ENCODE data around the gene EFHD2. TPM values are rescaled to one million over a fixed set of nuclear protein-coding genes. Genes with fewer than 3 reads are reported as not detected.

EFHD2 gene
- total RNA-seq, 4 donors from 2014 or later = 88.0 to 188 (median 174) TPM

DNA sequence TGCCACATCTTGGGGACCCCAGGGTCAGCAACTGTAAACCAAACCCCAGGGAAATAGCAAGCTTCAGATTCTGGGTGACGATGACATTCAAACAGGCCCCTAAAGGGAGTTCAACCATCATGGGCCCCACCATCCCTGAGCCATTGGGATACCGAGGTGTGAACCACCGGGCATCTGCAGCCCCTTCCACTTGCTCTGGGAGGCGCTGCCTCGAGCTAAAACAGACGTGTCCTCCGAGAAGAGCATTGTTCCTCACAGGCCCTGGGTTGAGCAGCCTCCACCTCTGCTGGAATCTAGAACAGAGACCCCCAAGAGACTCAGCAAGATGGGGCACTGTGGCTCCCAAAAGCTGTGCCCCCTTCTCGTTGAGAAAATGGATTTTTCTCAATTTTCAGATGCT, 19.0 kb upstream of the EFHD2 start:
- in situ Hi-C loops (cut with MboI; ENCODE audit: low pct_ligation_motif_present in 1 of 4, low pct_unique_long_range_greater_than_20kb in 1 of 4, low sequenced_read_pairs in 3 of 4) = no loop called here
- Histone ChIP-seq H3K27me3 (no peaks in the 10 kb centered on the region), H3K4me1 (peaks cover 0 to 18% (median 3%) of the 10 kb centered on the region in 4 donors), H3K36me3 (no peaks in the 10 kb centered on the region), H3K27ac (no peak overlapping the region), H3K9me3 (no peaks in the 10 kb centered on the region), H3K4me3 (no peak overlapping the region)
- TF ChIP-seq CTCF (IDR thresholded peaks at IDR 0.05) (no peak), EP300 (IDR thresholded peaks at IDR 0.05; ENCODE audit: low read depth) (no peak), POLR2AphosphoS5 (IDR thresholded peaks at IDR 0.05) (no peak), POLR2A (IDR thresholded peaks at IDR 0.05) (no peak)
- no peak for DNase-seq
- WGBS, 2 donors (ENCODE audit: low coverage in 1 of 2) = 83% methylated on average over 8 of the region's 8 CpGs; no CpG with 5 or more reads in 1 of the 2 donors
- intact Hi-C loops (cut with DNase I; ENCODE audit: low total_unique reads) = no loop called here

DNA sequence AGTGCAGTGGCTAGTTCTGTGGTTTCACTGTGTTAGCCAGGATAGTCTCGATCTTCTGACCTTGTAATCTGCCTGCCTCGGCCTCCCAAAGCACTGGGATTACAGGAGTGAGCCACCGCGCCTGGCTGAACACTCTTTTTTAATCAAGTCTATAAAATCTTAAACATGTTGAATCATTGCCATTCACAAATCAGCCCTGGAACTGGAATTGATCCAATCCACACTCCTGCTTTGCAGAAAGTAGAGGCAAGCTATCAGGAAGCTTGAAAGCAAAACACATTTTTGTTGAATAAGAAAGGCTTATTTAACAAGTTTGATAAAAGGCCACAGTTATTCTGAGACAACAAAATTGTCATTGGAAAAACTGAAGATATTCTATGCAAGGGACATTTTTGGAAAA, 18.3 kb upstream of the EFHD2 start:
- no peaks in the 10 kb centered on the region for H3K9me3 ChIP-seq
- WGBS, 2 donors (ENCODE audit: low coverage in 1 of 2) = 50 to 63% methylated on average over 2 to 4 of the region's 4 CpGs
- no peak for TF ChIP-seq EP300 (IDR thresholded peaks at IDR 0.05; ENCODE audit: low read depth)
- TF ChIP-seq CTCF (IDR thresholded peaks at IDR 0.05) = no peak
- TF ChIP-seq POLR2AphosphoS5 (IDR thresholded peaks at IDR 0.05) = no peak
- no peak for TF ChIP-seq POLR2A (IDR thresholded peaks at IDR 0.05)
- DNase-seq = no peak
- intact Hi-C loops (cut with DNase I; ENCODE audit: low total_unique reads) (no loop called here), in situ Hi-C loops (cut with MboI; ENCODE audit: low pct_ligation_motif_present in 1 of 4, low pct_unique_long_range_greater_than_20kb in 1 of 4, low sequenced_read_pairs in 3 of 4) (no loop called here)
- H3K27me3 ChIP-seq = no peaks in the 10 kb centered on the region
- H3K4me1 ChIP-seq = peaks cover 0 to 14% (median 3%) of the 10 kb centered on the region in 4 donors
- H3K27ac ChIP-seq = no peak overlapping the region
- H3K36me3 ChIP-seq = no peaks in the 10 kb centered on the region
- no peak overlapping the region for H3K4me3 ChIP-seq

- H3K4me3 ChIP-seq = no peak overlapping the region
- in situ Hi-C loops (cut with MboI; ENCODE audit: low pct_ligation_motif_present in 1 of 4, low pct_unique_long_range_greater_than_20kb in 1 of 4, low sequenced_read_pairs in 3 of 4) = no loop called here
- no peaks in the 10 kb centered on the region for H3K9me3 ChIP-seq
- intact Hi-C loops (cut with DNase I; ENCODE audit: low total_unique reads) = no loop called here
- no peaks in the 10 kb centered on the region for H3K27me3 ChIP-seq
- no peaks in the 10 kb centered on the region for H3K36me3 ChIP-seq
- no peak for DNase-seq
- H3K27ac ChIP-seq = no peak overlapping the region
- 56 to 83% methylated on average over 1 to 9 of the region's 9 CpGs for WGBS, 2 donors (ENCODE audit: low coverage in 1 of 2)
- H3K4me1 ChIP-seq = peaks cover 0 to 12% (median 2%) of the 10 kb centered on the region in 4 donors
- TF ChIP-seq EP300 (IDR thresholded peaks at IDR 0.05; ENCODE audit: low read depth) (no peak), POLR2A (IDR thresholded peaks at IDR 0.05) (no peak), POLR2AphosphoS5 (IDR thresholded peaks at IDR 0.05) (no peak), CTCF (IDR thresholded peaks at IDR 0.05) (no peak)
Observed at GRCh38 chr1:15393475-15394257, 16.0 kb upstream of the EFHD2 start.

DNA sequence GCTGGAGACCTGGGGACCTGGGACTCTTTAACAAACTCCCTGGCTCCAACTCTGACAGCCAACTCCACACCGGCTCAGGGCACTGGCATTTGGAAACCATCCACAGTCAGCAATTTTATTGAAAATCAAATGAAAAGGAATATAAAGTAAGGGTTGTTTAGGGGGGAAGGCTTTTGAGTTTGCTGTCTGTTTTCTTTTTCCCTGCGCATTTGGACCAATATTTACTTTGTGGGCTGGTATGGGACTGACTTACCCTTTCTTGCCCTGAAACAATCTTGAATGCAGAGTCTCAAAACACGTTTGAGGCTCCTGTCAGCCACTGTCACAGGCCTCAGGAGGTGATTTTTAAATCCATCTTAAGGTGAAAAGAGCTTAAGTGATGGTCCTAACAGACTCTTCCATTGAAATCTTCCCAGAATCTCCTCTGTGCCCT, 15.4 kb upstream of the EFHD2 start:
- TF ChIP-seq POLR2AphosphoS5 (IDR thresholded peaks at IDR 0.05) (no peak), CTCF (IDR thresholded peaks at IDR 0.05) (no peak), EP300 (IDR thresholded peaks at IDR 0.05; ENCODE audit: low read depth) (no peak)
- H3K36me3 ChIP-seq = no peaks in the 10 kb centered on the region
- WGBS, 2 donors (ENCODE audit: low coverage in 1 of 2) = 26% methylated on average over 3 of the region's 3 CpGs; no CpG with 5 or more reads in 1 of the 2 donors
- peaks cover 0 to 12% (median 2%) of the 10 kb centered on the region in 4 donors for H3K4me1 ChIP-seq
- H3K9me3 ChIP-seq = no peaks in the 10 kb centered on the region
- no peak for DNase-seq
- H3K27me3 ChIP-seq = no peaks in the 10 kb centered on the region
- in situ Hi-C loops (cut with MboI; ENCODE audit: low pct_ligation_motif_present in 1 of 4, low pct_unique_long_range_greater_than_20kb in 1 of 4, low sequenced_read_pairs in 3 of 4) = no loop called here
- intact Hi-C loops (cut with DNase I; ENCODE audit: low total_unique reads) = no loop called here
- H3K4me3 ChIP-seq = no peak overlapping the region
- H3K27ac ChIP-seq = no peak overlapping the region

All from transverse colon (tissue), 4 donors.